GM12874 (cell line): ENCODE results near the gene TMEM107.

Experiments used
- CTCF ChIP-seq: IDR thresholded peaks from 2 replicates; pipeline ENCODE4 v1.5.1; 2011; ENCODE audit warnings: low read depth, mild to moderate bottlenecking, control low read depth, low read length, moderate library complexity; ENCODE audit not compliant: insufficient read depth

TMEM107 gene

GRCh38 chr17:8156246-8156992 lies 19.8 kb downstream of the TMEM107 start:
- TF ChIP-seq CTCF = peak; percentile 24; the same call in 1 of the 2 replicates

DNA sequence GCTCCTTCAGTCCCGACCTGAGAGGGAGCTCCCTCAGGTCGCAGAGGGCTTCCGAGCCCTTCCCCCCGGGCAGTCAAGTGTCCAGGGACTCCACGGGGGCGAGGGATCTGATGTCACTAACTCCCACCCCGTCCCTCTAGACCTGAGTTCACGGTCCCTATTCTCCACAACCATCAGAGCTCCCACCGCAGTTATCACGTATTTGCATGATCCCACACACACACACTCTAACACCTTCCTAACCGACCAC lies 20.3 kb downstream of the TMEM107 start:
- TF ChIP-seq CTCF = no peak

DNA sequence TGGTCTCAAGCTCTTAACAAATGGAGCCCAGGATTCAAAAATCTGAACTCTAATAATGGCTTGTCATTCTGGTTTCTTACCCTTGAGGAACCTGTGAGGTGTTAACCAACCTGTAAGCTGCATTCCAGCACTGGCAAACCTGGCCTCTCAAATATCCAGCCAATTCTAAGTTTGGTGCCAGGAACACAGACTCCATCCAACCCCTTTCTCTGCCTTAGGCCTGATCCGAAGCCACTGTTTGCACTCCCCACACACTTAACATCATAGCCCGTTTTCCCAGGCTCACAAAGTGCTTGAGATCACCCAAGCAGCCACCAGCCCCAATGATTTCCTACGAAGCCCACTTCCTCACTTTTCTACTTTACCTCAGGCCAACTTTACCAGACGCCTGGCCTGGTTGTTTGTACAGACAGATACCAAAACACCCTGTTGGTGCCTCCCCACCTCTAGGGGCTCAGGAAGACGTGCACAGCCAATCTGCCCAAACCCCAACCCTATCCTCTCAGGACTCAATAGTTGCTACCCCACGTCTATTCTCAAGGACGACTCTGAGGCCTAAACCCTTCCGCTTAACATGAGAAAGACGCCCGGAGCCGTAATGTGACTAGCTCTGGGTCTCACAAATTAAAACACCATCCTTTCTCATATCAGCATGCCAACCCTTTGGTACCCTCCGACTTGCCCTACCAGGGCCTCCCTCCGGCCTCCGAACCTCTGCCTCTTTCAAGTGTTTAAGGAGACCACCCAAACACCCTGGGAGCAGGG lies 20.8 kb downstream of the TMEM107 start:
- TF ChIP-seq CTCF = no peak

DNA sequence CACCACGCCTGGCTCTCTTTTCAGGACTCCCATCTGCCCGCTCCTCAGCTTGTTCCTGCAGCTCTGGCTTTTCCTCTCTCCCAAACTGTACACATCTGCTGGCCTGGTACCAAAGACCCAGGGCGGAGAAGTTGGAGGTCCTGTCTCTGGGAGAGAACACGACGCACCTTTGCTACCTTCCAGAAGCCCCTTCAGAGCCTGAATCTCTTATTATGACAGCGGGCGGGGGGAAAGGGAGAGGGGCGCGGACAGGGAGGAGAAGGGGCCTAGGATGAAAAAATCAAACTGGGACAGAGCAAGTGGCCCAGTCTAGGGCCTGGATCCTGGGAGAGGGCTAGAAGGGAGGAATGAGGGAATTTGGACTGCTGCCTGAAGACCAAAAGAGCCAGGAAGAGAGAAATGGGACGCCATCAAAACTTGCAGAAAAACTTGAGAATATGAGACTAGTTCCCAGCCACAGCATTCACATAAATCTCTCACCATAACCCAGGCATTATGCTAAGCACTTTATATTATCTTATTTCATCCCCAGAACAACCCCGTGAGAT lies 21.5 kb downstream of the TMEM107 start:
- TF ChIP-seq CTCF = no peak

- TF ChIP-seq CTCF = no peak
Measured at GRCh38 chr17:8153957-8154607, 22.1 kb downstream of the TMEM107 start.

- TF ChIP-seq CTCF = no peak
Measured at GRCh38 chr17:8153525-8153956, 22.6 kb downstream of the TMEM107 start.

GRCh38 chr17:8153031-8153451 lies 23.1 kb downstream of the TMEM107 start:
- TF ChIP-seq CTCF = no peak
